NCI-H748 (cell line): ENCODE results near the gene CSF3R.
"Not testable (repeated sequence)": the region's sequence is repeated elsewhere in the genome, so short reads cannot be mapped to it uniquely, and the experiment has no call there.

Experiments used
- DNase-seq: peaks from one replicate; lab custom pipeline; 2025; ENCODE audit not compliant: unreplicated experiment; lab: John Stamatoyannopoulos, UW

CSF3R gene

DNA sequence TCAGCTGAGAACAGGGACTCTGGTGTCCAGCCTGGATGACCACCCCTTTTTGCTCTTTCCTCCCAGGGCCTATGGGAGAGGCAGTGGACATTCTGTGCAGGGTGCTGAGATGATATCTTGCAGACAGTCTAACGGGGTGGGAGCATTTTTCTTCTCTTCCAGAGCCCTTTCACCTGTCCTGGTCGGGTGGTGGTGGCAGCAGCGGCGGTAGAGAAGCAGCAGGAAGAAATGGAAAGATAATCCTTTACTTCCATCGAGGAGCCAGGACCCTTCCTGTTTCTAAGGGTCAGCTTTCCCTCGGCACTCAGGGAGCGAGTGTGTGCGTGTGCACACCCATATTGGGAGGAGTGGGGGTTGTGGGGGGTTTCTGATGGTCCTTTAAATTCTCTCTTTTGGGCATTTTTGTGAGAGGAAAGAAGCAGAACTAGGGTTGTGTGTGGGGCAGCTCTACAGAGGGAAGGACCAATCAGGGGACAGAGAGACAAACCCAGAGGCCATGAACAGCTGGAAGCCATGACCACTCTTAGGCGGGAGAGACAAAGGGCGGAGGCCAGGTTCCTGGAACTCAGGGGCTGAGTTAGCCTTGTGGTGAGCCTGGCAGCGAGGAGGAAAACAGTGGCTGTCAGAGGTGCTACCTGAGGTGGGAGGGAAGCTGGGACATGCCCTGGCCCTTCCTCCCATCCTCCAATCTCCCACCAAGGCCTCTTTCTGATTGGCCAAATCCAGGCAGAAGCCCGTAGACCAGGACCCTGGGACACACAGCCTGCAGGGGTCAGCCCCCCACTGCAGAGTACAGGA lies 31.2 kb upstream of the CSF3R start:
- no peak for DNase-seq

DNA sequence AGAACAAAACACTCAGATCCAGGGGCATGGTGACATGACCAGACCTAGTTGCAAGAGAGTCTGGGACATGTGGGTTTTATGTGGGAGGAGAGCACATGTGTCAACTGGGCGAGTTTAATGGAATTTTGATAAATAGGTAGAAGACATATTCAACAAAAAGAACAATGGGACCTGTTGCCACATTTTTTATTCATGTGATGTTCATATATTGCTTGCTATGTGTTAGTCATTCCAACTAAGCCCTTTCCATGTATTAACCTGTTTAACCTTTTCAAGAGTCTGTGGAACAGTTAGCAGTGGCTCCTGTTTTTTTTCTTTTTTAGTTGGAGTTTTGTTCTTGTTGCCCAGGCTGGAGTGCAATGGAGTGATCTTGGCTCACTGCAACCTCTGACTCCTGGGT lies 30.1 kb upstream of the CSF3R start:
- no peak for DNase-seq

DNA sequence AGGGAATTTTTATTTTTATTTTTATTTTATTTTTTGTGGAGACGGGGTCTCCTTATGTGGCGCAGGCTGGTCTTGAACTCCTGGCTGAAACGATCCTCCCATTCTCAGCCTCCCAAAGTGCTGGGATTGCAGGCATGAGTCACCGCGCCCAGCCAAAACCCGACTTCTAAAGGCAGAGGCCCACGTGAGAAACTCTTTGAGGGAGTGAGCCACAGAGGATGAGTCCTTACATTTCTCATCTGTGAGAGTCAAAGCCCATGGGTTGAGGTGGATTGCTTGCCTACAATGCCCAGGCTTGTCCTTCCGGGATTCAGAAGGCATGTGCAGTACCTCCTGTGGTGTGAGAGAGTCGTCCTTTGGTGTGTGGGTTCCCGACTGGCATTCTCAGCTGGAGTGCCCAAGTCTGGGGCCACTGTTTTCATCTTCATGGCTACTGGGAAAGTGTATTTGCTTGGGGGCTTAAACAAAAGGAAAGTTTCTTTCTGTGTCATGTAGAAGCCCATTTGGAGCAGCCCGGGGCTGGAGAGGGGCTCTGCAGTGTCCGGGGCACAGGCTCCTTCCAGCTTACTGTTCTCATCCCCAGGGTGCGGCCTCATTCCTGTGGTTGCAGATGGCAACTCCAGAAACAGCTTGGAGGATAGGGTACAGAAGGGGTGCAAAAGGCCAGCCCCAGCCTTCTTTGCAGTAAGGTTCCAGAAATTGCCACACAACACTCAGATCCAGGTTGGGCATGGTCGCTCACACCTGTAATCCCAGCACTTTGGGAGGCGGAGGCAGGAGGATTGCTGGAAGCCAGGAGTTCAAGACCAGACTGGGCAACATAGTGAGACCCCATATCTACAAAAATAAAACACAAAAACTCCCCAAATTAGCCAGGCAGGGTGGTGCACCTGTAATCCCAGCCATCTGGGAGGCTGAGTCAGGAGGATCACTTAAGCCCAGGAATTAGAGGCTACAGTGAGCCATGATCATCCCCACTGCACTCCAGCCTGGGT lies 29.4 kb upstream of the CSF3R start:
- DNase-seq = no peak

DNA sequence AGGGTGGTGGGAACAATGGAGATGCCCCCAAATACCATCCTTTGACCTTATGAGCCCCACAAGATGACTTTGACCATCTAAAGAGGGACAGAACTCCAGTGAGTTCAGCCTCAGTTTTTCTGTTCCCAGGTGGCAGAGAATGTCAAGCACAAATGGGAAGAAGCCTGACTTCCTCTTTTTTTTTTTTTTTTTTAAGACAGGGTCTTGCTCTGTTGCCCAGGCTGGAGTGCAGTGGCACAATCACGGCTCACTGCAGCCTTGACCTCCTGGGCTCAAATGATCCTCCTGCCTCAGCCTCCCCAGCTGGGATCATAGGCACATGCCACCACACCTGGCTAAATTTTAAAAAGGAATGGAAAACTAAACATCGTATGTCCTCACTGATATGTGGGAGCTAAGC lies 28.5 kb upstream of the CSF3R start:
- DNase-seq = not testable (repeated sequence)

DNA sequence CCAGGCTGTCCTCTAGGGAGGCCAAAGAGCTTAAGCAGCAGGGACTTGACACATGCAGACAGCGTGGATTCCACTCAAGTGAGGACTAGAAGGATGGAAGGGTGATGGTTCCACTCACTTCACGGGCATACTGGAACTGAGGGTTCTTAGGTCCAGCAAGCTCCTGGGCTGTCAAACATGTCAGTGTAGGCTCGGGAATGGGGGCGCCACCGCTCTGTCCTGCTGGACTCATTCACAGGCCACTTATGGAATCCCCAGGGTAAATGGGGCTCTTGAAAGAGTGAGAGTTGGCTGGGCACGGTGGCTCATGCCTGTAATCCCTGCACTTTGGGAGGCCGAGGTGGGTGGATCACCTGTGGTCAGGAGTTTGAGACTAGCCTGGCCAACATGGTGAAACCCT lies 27.7 kb upstream of the CSF3R start:
- DNase-seq = no peak

DNA sequence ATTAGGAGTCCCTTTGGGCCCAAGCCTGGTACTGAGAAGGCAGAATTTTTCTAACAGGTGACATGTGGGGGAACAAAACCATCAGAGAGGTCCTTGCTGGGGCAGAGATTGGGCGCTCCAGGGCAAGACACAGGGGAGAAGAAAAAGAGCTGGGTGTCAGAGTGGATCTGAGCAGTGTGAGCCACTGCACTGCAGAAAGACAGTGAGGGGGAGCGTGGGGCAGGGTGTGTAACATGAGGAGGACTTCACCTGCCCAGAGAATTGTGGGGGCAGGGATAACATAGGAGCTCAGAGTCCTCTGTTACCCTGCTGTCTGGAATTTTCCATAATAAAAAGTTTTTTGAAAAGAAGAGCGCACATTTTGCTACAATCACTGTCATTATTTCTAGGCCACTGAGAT lies 25.5 kb upstream of the CSF3R start:
- DNase-seq = no peak

DNA sequence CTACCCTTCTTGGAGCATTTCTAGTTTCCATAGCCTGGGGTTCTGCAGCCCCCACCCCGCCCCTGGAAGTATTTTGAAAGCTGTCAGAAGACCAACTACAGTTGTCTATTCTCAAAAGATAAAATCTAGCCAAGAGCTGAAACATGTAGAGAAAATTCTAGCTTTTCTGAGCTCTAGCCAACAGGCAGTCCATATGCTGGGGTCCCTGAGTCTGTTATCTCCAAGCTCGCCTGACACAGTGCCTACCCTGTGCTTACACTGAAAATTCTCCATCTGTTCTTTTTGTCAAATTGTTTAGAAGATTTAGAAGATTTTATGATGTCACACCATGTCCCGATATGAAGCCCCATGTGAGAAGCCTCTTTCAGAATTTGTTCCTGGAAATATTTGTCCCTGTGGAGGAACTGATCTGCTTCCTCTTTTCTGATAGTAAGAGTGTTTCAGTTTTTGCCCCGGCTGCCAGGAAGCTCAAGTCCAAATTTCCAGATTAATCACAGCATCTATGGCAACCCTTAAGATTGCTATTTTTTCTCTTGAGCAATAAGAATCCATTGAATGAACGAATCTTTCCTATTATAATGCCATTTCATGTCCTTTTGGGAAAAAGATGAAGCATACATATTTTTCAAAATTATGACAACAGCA lies 23.7 kb upstream of the CSF3R start:
- DNase-seq = no peak

DNA sequence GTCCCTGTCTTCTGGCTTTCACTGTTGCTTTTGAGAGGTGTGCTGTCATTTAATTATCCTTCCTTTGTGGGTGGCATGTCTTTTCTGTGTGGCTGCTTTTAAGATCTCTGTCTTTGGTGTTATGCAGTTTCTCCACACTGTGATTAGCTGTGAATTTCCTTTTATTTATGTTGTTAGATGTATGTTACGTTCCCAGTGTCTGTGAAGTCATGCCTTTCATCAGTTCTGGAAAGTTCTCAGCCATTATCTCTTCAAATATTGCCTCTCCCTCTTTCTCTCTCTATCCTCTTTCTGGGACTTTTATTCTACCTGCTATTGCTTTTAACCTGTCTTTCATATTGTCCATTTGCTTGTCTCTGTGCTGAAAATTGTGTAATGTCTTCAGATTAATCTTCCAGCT lies 21.0 kb upstream of the CSF3R start:
- DNase-seq = no peak

DNA sequence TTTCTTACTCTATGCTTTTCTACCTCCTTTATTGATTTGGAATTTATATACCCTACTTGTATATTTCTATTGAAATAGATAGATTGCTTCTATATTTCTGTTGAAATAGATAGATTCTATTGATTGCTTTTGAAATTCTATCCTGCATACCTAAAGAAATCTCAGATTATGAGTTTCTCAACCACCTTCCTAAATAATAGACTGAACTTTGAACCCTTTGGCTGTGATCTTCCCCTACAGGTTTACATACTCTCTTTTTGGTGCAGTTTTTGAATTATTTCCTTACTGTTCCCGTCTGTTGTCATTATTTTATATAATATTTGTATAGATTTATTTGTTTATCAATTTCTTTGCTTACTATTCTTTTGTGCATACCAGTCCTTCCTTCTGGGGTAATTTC lies 20.4 kb upstream of the CSF3R start:
- DNase-seq = no peak

DNA sequence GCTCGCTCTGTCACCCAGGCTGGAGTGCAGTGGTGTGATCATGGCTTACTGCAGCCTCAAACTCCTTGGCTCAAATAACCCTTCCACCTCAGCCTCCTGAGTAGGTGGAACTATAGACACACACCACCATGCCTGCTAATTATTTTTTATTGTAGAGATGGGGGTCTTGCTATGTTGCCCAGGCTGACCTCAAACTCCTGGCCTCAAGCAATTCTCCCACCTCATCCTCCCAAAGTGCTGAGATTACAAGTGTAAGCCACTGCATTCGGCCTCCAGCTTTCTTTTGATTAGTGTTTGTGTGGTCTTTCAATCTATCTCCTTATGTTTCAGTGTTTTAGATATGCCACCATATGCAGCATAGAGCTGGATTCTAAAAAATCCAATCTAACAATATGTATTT lies 19.9 kb upstream of the CSF3R start:
- DNase-seq = no peak

DNA sequence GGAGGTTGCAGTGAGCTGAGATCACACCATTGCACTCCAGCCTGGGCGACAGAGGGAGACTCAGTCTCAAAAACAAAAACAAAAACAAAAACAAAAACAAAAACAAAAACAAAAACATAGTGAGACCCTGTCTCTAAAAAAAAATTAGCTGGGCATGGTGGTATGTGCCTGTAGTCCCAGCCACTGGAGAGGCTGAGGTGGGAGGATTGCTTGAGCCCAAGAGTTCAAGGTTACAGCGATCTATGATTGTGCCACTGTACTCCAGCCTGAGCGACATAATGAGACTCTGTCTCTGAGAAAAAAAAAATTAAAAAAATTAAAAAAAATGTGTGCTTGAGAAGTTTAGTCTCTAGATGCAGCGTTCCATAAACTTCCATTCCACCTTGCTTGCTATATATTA lies 19.2 kb upstream of the CSF3R start:
- DNase-seq = not testable (repeated sequence)

DNA sequence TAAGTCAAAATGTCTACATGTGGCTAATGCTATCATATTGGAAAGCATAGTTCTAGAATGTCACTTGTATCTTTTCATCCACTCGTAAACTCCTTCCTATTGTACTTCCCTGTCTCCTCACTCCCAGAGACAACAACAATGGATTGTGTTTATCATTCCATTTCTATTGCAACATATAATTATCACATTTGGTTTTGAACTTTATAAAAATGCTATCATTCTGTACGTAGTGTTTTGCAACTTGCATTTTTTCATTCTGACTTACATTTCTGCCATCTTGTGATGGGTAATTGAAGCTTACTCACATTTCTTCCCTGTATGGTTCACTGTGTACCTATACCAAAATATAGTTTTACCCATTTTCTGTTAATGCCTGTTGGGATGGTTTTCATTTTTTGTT lies 14.5 kb upstream of the CSF3R start:
- DNase-seq = no peak

DNA sequence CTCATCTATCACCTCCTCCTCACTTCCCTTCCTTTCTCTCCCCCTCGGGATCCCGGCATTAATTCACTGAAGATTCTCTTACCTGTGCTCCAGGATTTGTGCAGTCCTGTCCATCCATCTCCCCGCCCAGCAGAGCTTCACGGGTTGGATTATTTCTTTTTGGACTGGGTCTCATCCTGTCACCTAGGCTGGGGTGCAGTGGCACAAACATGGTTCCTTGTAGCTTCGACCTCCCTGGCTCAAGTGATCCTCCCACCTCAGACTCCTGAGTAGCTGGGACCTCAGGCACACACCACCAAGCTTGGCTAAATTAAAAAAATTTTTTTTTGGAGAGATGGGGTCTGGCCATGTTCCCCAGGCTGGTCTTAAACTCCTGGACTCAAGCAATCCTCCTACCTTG lies 12.3 kb upstream of the CSF3R start:
- DNase-seq = no peak

DNA sequence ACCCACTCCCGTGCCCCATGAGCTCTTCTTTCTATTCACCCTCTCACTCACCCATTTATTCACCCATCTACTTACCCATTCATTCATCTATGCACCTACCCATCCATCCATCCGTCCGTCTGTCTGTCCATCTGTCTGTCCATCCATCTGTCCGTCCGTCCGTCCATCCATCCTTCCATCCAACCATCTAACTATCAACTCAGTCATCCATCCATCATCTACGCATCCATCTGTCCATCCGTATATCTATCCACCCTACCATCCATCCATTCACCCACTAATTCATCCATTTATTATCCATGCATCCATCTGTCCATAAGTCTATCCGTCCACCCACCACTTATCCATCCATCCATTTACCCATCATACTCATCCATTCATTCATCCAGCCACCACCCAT lies 10.8 kb upstream of the CSF3R start:
- no peak for DNase-seq

DNA sequence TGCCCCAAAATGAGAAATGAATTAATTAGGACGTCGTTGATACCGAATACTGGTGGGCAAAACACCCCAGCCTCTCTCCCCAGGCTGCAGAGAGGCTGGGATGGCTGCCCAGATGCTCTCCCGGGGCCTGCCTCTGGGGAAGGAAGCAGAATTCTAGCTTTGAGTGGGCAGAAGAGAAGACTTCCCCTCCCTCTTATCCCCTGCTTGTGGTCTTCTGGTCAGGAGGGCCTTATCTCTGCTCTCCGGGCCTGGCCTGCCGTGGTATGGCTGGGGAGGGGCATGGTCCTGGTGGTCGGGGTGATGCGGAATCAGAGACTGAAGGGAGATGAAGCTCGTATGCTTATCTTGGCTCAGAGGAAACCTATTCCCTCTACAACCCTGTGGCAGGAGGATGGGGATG lies 9.8 kb upstream of the CSF3R start:
- no peak for DNase-seq

DNA sequence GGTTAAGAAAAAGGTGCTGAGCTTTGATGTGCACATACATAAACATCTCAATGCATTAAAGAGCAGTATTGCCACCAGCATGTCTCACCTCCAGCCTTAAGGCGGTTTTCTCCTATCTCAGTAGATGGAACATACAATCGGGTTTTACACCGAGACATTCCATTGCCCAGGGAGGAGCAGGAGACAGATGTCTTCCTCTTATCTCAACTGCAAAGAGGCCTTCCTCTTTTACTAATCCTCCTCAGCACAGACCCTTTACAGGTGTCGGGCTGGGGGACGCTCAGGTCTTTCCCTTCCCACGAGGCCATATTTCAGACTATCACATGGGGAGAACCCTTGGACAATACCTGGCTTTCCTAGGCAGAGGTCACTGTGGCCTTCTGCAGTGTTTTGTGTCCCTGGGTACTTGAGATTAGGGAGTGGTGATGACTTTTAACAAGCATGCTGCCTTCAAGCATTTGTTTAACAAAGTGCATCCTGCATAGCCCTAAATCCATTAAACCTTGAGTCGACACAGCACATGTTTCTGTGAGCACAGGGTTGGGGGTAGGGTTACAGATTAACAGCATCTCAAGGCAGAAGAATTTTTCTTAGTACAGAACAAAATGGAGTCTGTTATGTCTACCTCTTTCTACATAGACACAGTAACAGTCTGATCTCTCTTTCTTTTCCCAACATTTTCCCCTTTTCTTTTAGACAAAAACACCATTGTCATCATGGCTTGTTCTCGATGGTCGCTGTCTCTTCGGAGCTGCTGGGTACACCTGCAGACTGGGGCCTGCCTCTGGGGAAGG lies 6.7 kb upstream of the CSF3R start:
- DNase-seq = not testable (repeated sequence)

DNA sequence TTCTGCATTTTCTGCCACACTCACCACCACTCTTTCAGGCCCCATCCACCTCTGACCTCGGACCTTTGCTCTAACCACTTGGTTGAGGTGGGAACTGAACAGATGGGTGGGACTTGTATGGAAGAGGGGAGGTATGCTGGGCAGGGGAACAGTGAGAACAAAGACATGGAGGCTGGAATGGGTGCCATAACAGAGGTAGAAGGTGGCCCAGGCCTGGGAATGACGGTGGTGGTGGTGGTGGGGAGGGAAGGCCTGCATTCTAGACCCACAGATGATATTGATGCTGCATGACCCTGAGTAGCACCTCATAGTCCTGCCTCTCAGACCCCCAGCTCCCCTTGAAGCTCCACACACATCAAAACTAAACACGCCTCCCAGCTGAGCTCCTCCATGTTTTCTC lies 5.2 kb upstream of the CSF3R start:
- DNase-seq = no peak

DNA sequence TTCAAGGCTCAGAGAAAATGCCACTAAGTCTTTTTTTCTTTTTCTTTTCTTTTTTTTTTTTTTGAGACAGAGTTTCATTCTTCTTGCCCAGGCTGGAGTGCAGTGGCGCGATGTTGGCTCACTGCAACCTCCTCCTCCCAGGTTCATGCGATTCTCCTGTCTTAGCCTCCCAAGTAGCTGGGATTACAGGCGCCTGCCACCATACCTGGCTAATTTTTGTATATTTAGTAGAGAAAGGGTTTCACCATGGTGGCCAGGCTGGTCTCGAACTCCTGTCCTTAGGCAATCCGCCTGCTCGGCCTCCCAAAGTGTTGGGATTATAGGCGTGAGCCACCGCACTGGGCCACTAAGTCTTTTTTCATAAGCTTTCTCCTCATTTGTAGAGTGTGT lies 4.6 kb upstream of the CSF3R start:
- DNase-seq = not testable (repeated sequence)

DNA sequence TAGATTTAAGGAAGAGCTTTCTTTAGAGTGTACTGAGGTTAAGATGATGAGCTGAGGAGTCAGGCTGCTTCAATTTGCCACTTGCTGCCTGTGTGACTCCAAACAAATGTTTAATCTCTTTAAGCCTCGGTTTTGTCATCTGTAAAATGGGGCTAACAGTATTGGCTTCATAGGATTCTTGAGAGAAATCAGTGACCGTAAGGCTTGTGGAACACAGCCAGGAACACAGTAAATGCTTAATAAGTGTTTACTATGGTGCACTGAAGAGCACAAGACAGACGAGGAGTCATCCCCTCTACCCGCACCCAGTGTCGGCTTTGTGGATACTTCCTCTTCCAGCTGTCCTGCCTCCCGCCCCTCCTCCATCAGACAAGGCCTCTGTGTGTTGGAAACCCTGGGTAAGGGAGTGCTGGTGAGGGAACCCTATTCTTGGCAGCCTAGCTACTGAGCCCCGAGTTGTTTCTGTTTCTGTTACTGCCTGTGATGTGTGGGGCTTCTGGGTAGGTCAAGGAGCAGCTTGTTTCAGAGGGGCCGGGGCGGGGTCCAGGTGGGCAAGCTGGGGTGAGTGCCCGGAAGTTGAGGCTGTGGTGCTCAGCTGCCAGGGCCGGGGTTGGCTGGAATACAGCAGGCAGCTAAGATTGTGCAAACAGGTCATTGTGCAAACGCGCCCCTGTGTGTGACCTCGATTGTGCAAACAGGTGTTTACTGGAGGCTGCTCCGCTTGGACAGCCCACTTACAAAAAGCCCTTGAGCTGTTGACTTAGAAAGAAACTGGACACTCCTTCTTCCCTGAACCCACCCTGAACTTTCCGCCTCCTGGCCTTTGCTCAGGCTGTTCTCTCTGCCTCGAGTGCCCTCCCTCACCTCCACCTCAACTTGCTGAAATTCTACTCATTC lies 4.0 kb upstream of the CSF3R start:
- peak; percentile 77 for DNase-seq

DNA sequence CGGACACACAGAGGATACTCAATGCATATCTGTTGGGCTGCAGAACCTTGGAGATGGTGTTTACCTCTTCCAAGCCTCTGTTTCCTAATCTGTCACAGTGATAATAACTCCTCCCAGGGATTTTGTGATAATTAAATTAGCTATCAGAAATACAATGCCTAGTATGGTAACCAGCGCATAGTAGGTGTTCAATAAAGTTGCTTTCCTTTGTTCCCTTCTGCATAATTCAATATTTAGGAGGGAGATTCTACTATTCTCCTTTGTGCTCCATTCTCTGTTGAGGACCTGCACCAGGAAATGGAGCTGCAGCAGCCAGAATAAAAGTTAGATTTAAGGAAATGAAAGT lies 3.4 kb upstream of the CSF3R start:
- DNase-seq = no peak
